ENCODE data around the gene ZNF335. TPM values are rescaled to one million over a fixed set of nuclear protein-coding genes. Genes with fewer than 3 reads are reported as not detected.

The ZNF335 gene
- total RNA-seq, 1 experiment from 2014 or later = 26.9 TPM

DNA sequence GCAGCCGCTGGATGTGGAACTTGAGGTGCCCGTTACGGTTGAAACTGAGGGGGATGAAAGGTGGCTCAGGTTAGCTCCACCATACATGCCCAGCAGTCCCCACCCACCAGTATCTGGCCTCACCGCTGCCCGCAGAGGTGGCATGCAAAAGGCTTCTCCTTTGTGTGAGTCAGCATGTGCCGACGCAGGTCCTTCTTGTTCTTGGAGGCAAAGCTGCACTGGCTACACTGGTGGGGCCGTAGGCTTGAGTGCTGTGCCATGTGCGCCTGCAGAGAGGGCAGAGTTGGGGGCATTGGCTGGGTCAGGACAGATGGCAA, 21.7 kb downstream of the ZNF335 start:
- BruUV-seq (replicated peaks) = TSS peak; percentile 13
- Mint-ChIP-seq H3K27me3 (ENCODE audit: insufficient read depth, unreplicated experiment) (no peaks in the 10 kb centered on the region), H3K4me1 (ENCODE audit: insufficient read depth, unreplicated experiment) (peaks cover 7% of the 10 kb centered on the region), H3K27ac (ENCODE audit: low read depth, unreplicated experiment) (no peak overlapping the region), H3K36me3 (ENCODE audit: insufficient read depth, unreplicated experiment) (peaks cover 79% of the 10 kb centered on the region), H3K4me3 (ENCODE audit: unreplicated experiment) (no peak overlapping the region), H3K9me3 (ENCODE audit: unreplicated experiment) (no peaks in the 10 kb centered on the region)
- CTCF ChIA-PET = interaction anchor here (0.6 to 8.5 kb wide), 6 partner anchors 11 to 1830 kb away, joined by 3 to 64 read pairs (median 4); partner anchors contain the start of gene PCIF1
- intact Hi-C loops (cut with micrococcal nuclease) = no loop called here
- POLR2A ChIA-PET = interaction anchor here (1.0 to 3.3 kb wide), 7 partner anchors 9 to 64 kb away, joined by 3 to 19 read pairs (median 4); partner anchors contain the start of genes PCIF1 and ZNF335
- TF ChIP-seq CTCF (IDR thresholded peaks at IDR 0.05; ENCODE audit: unreplicated experiment) = no peak
- DNase-seq (ENCODE audit: unreplicated experiment) = no peak

- Mint-ChIP-seq H3K27me3 (ENCODE audit: insufficient read depth, unreplicated experiment) (no peaks in the 10 kb centered on the region), H3K27ac (ENCODE audit: low read depth, unreplicated experiment) (no peak overlapping the region), H3K4me3 (ENCODE audit: unreplicated experiment) (no peak overlapping the region), H3K4me1 (ENCODE audit: insufficient read depth, unreplicated experiment) (peaks cover 12% of the 10 kb centered on the region), H3K36me3 (ENCODE audit: insufficient read depth, unreplicated experiment) (peaks cover 82% of the 10 kb centered on the region), H3K9me3 (ENCODE audit: unreplicated experiment) (no peaks in the 10 kb centered on the region)
- POLR2A ChIA-PET = interaction anchor here (1.0 to 3.3 kb wide), 9 partner anchors 8 to 101 kb away, joined by 3 to 19 read pairs (median 4); partner anchors contain the start of genes PCIF1 and ZNF335
- no peak for DNase-seq (ENCODE audit: unreplicated experiment)
- no peak for TF ChIP-seq CTCF (IDR thresholded peaks at IDR 0.05; ENCODE audit: unreplicated experiment)
- no TSS peak for BruUV-seq (replicated peaks)
- CTCF ChIA-PET = interaction anchor here (0.7 to 8.5 kb wide), 6 partner anchors 11 to 497 kb away, joined by 3 to 64 read pairs (median 4); partner anchors contain the start of gene PCIF1
- intact Hi-C loops (cut with micrococcal nuclease) = no loop called here
Measured at GRCh38 chr20:45949542-45950329, 22.3 kb downstream of the ZNF335 start.

DNA sequence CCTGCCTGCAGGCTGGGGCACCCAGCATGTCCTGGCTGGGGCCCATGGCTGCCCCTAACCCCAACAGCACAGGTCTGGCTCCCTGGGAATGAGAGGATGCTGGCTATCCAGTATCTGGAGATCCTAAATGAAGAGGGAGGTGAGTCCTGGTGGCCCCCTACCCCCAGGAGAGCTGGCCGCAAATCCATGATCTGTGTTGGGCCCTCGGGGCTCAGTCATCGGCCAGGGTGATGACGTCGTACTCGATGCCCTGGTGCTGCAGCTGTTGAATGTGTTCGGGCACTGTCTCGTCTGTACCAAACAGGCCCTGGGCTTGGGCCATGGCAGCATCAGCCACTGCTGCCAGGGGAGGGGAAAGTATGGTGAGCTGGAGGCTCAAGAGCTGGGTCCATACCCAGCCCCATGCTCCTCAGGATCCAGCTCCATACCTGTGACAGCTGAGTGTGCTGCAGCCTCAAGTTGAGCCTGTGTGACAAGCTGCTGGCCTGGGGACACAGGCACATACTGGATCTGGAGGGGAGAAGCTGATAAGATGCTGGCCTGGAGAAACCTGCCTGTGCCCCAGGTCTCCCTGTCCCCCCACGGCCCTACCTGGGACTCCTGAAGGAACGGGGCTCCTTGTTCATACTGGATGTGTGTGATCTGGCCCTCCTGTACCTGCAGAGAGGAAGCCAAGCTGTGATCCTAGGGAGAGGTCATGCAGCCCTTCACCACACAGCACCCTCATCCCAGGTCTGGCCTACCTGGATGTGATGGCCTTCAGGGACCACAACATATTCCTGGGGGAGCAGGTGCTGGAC, 23.1 kb downstream of the ZNF335 start:
- Mint-ChIP-seq H3K9me3 (ENCODE audit: unreplicated experiment) (no peaks in the 10 kb centered on the region), H3K36me3 (ENCODE audit: insufficient read depth, unreplicated experiment) (peaks cover 88% of the 10 kb centered on the region), H3K27me3 (ENCODE audit: insufficient read depth, unreplicated experiment) (no peaks in the 10 kb centered on the region), H3K27ac (ENCODE audit: low read depth, unreplicated experiment) (no peak overlapping the region), H3K4me1 (ENCODE audit: insufficient read depth, unreplicated experiment) (peaks cover 20% of the 10 kb centered on the region), H3K4me3 (ENCODE audit: unreplicated experiment) (no peak overlapping the region)
- no peak for TF ChIP-seq CTCF (IDR thresholded peaks at IDR 0.05; ENCODE audit: unreplicated experiment)
- TSS peak; percentile 22 for BruUV-seq (replicated peaks)
- POLR2A ChIA-PET = interaction anchor here (0.9 to 3.3 kb wide), 7 partner anchors 9 to 100 kb away, joined by 3 to 19 read pairs (median 6); partner anchors contain the start of genes PCIF1 and ZNF335
- intact Hi-C loops (cut with micrococcal nuclease) = no loop called here
- CTCF ChIA-PET = interaction anchor here (0.7 to 8.5 kb wide), 4 partner anchors 15 to 150 kb away, joined by 3 to 64 read pairs (median 4); no protein-coding TSS in a partner anchor
- DNase-seq (ENCODE audit: unreplicated experiment) = no peak
